Stimulated activated CD4-positive, alpha-beta T cell treated with anti-CD3 and anti-CD28 coated beads, Interleukin-12 subunit alpha, Interleukin-12 subunit beta, amount 100 ng/mL, for 4 hours (primary cell): ENCODE results near the gene ICE1.
A peak's percentile ranks its signal among the peaks of the same experiment; 100 is the strongest.
"Not testable (repeated sequence)": the region's sequence is repeated elsewhere in the genome, so short reads cannot be mapped to it uniquely, and the experiment has no call there.

Experiments used
- DNase-seq: peaks from one replicate; pipeline ENCODE4 v3.0.0-alpha.2; 2020

The ICE1 gene

GRCh38 chr5:5405441-5405840, 17.0 kb upstream of the ICE1 start:
- no peak for DNase-seq

GRCh38 chr5:5407924-5408323, 14.6 kb upstream of the ICE1 start:
- DNase-seq: no peak

GRCh38 chr5:5409151-5409810, 13.2 kb upstream of the ICE1 start:
- no peak for DNase-seq

- not testable (repeated sequence) for DNase-seq
Measured at GRCh38 chr5:5413856-5414255, 8.6 kb upstream of the ICE1 start.

GRCh38 chr5:5414999-5415398, 7.5 kb upstream of the ICE1 start:
- no peak for DNase-seq

- no peak for DNase-seq
Measured at GRCh38 chr5:5416733-5417132, 5.7 kb upstream of the ICE1 start.

- no peak for DNase-seq
Measured at GRCh38 chr5:5418006-5418405, 4.5 kb upstream of the ICE1 start.

GRCh38 chr5:5418764-5419163, 3.7 kb upstream of the ICE1 start:
- no peak for DNase-seq

- DNase-seq: no peak
Measured at GRCh38 chr5:5419291-5420210, 2.9 kb upstream of the ICE1 start.

- no peak for DNase-seq
Measured at GRCh38 chr5:5420251-5420650, 2.2 kb upstream of the ICE1 start.

- peak; percentile 13 for DNase-seq
Measured at GRCh38 chr5:5421149-5421960, 1.1 kb upstream of the ICE1 start.

- peak; percentile 3 for DNase-seq
Measured at GRCh38 chr5:5422819-5423515, 490 bp downstream of the ICE1 start.

GRCh38 chr5:5423586-5423985, 1.1 kb downstream of the ICE1 start:
- DNase-seq: no peak

- peak; percentile 7 for DNase-seq
Measured at GRCh38 chr5:5424736-5425135, 2.3 kb downstream of the ICE1 start.

GRCh38 chr5:5430136-5430535, 7.7 kb downstream of the ICE1 start:
- no peak for DNase-seq

- DNase-seq: no peak
Measured at GRCh38 chr5:5432020-5432707, 9.7 kb downstream of the ICE1 start.

GRCh38 chr5:5436203-5436760, 13.8 kb downstream of the ICE1 start:
- DNase-seq: no peak

- DNase-seq: no peak
Measured at GRCh38 chr5:5437227-5438172, 15.0 kb downstream of the ICE1 start.

GRCh38 chr5:5451863-5452262, 29.4 kb downstream of the ICE1 start:
- DNase-seq: no peak

GRCh38 chr5:5453131-5453530, 30.7 kb downstream of the ICE1 start:
- DNase-seq: no peak

- no peak for DNase-seq
Measured at GRCh38 chr5:5454391-5454790, 31.9 kb downstream of the ICE1 start.
